GM18873 (cell line): ENCODE results near the gene GNG13.
"Not testable (repeated sequence)": the region's sequence is repeated elsewhere in the genome, so short reads cannot be mapped to it uniquely, and the experiment has no call there.

Experiments used
- ATAC-seq: cut with Tn5 transposase; IDR thresholded peaks from one replicate; pipeline ENCODE4 v1.9.1; 2021; ENCODE audit warnings: mild to moderate bottlenecking, moderate library complexity, moderate number of reproducible peaks; ENCODE audit not compliant: unreplicated experiment, low FRiP score

The GNG13 gene

GRCh38 chr16:832652-833336 lies 32.3 kb upstream of the GNG13 start:
- ATAC-seq, result no peak

GRCh38 chr16:831571-832413 lies 31.3 kb upstream of the GNG13 start:
- no peak for ATAC-seq

GRCh38 chr16:830871-831570 lies 30.5 kb upstream of the GNG13 start:
- no peak for ATAC-seq

- ATAC-seq, result no peak
Measured at GRCh38 chr16:830107-830870, 29.8 kb upstream of the GNG13 start.

GRCh38 chr16:828891-829290 lies 28.4 kb upstream of the GNG13 start:
- ATAC-seq, result no peak

- no peak for ATAC-seq
Measured at GRCh38 chr16:827513-827912, 27.0 kb upstream of the GNG13 start.

GRCh38 chr16:825341-826061 lies 25.0 kb upstream of the GNG13 start:
- no peak for ATAC-seq

GRCh38 chr16:824601-825000 lies 24.1 kb upstream of the GNG13 start:
- ATAC-seq, result no peak

- ATAC-seq, result no peak
Measured at GRCh38 chr16:824194-824593, 23.7 kb upstream of the GNG13 start.

GRCh38 chr16:822909-823297 lies 22.4 kb upstream of the GNG13 start:
- no peak for ATAC-seq

GRCh38 chr16:822174-822908 lies 21.8 kb upstream of the GNG13 start:
- no peak for ATAC-seq

- no peak for ATAC-seq
Measured at GRCh38 chr16:821751-822150, 21.2 kb upstream of the GNG13 start.

- ATAC-seq, result no peak
Measured at GRCh38 chr16:820748-821147, 20.2 kb upstream of the GNG13 start.

- ATAC-seq, result not testable (repeated sequence)
Measured at GRCh38 chr16:820044-820408, 19.5 kb upstream of the GNG13 start.

GRCh38 chr16:819336-820043 lies 19.0 kb upstream of the GNG13 start:
- ATAC-seq, result no peak

- ATAC-seq, result no peak
Measured at GRCh38 chr16:818592-818991, 18.1 kb upstream of the GNG13 start.

GRCh38 chr16:818132-818531 lies 17.6 kb upstream of the GNG13 start:
- no peak for ATAC-seq

- ATAC-seq, result no peak
Measured at GRCh38 chr16:817001-817906, 16.7 kb upstream of the GNG13 start.
